ENCODE data around the gene PKMYT1.
"Not testable (repeated sequence)": the region's sequence is repeated elsewhere in the genome, so short reads cannot be mapped to it uniquely, and the experiment has no call there.

PKMYT1 gene

GRCh38 chr16:2937170-2937569 lies 43.1 kb downstream of the PKMYT1 start:
- ChIA-PET POLR2A (no interaction called here), CTCF (interaction anchor here (0.9 to 1.9 kb wide), 4 partner anchors 9 to 98 kb away, joined by 3 to 7 read pairs (median 3); no protein-coding TSS in a partner anchor)
- no peak for TF ChIP-seq CTCF (IDR thresholded peaks at IDR 0.05; ENCODE audit: control extremely low read depth, extremely low read depth, low read depth, missing control alignments)

GRCh38 chr16:2936436-2937011 lies 43.7 kb downstream of the PKMYT1 start:
- no peak for TF ChIP-seq CTCF (IDR thresholded peaks at IDR 0.05; ENCODE audit: control extremely low read depth, extremely low read depth, low read depth, missing control alignments)
- no peak for DNase-seq (ENCODE audit: extremely low spot score)
- CTCF ChIA-PET, result interaction anchor here (0.9 to 2.3 kb wide), 4 partner anchors 8 to 97 kb away, joined by 3 to 8 read pairs (median 3); no protein-coding TSS in a partner anchor
- POLR2A ChIA-PET, result no interaction called here

More at GRCh38 chr16:2937170-2937569, 43.1 kb downstream of the PKMYT1 start:
- DNase-seq (ENCODE audit: extremely low spot score), result no peak

GRCh38 chr16:2934450-2934849 lies 45.8 kb downstream of the PKMYT1 start:
- no peak for DNase-seq (ENCODE audit: extremely low spot score)
- CTCF ChIA-PET, result interaction anchor here (1.1 to 2.3 kb wide), 2 partner anchors 7 to 11 kb away, joined by 3 to 8 read pairs; no protein-coding TSS in a partner anchor
- no peak for TF ChIP-seq CTCF (IDR thresholded peaks at IDR 0.05; ENCODE audit: control extremely low read depth, extremely low read depth, low read depth, missing control alignments)
- POLR2A ChIA-PET, result no interaction called here

- CTCF ChIA-PET, result no interaction called here
Observed at GRCh38 chr16:2933701-2934100, 46.5 kb downstream of the PKMYT1 start.

GRCh38 chr16:2933136-2933535 lies 47.1 kb downstream of the PKMYT1 start:
- no peak for TF ChIP-seq CTCF (IDR thresholded peaks at IDR 0.05; ENCODE audit: control extremely low read depth, extremely low read depth, low read depth, missing control alignments)
- ChIA-PET POLR2A (no interaction called here), CTCF (interaction anchor here (2.0 to 2.3 kb wide), 2 partner anchors 13 to 29 kb away, joined by 6 to 7 read pairs; no protein-coding TSS in a partner anchor)
- no peak for DNase-seq (ENCODE audit: extremely low spot score)

More at GRCh38 chr16:2933701-2934100, 46.5 kb downstream of the PKMYT1 start:
- no peak for DNase-seq (ENCODE audit: extremely low spot score)
- POLR2A ChIA-PET, result no interaction called here
- no peak for TF ChIP-seq CTCF (IDR thresholded peaks at IDR 0.05; ENCODE audit: control extremely low read depth, extremely low read depth, low read depth, missing control alignments)

- ChIA-PET POLR2A (interaction anchor here (0.6 kb wide), 1 partner anchor 337 kb away, joined by 4 read pairs; no protein-coding TSS in a partner anchor), CTCF (interaction anchor here (1.4 to 2.3 kb wide), 3 partner anchors 12 to 63 kb away, joined by 3 to 7 read pairs (median 6); no protein-coding TSS in a partner anchor)
- DNase-seq (ENCODE audit: extremely low spot score), result not testable (repeated sequence)
Observed at GRCh38 chr16:2931231-2931914, 48.9 kb downstream of the PKMYT1 start.

- ChIA-PET CTCF (interaction anchor here (1.0 to 1.8 kb wide), 4 partner anchors 11 to 62 kb away, joined by 3 to 10 read pairs (median 3); partner anchors contain the start of gene FLYWCH1), POLR2A (no interaction called here)
- no peak for DNase-seq (ENCODE audit: extremely low spot score)
- no peak for TF ChIP-seq CTCF (IDR thresholded peaks at IDR 0.05; ENCODE audit: control extremely low read depth, extremely low read depth, low read depth, missing control alignments)
Observed at GRCh38 chr16:2930236-2930635, 50.0 kb downstream of the PKMYT1 start.
